HepG2 (cell line): ENCODE measurements around the gene RTP5. TPM values are rescaled to one million over a fixed set of nuclear protein-coding genes. Genes with fewer than 3 reads are reported as not detected.

Experiments
- ATAC-seq: fragments of 200-7000 bp; cut with Tn5 transposase; 3 replicates; pipeline ENCODE4 v1.9.1; 2020; ENCODE audit warnings: mild to moderate bottlenecking, moderate library complexity
- BruUV-seq: library from RNA; stranded (reverse); fragments of 400-500 nt; replicated peaks from 2 replicates; lab custom pipeline; 2021; lab: Mats Ljungman, UMichigan
- CTCF ChIA-PET: fragments of 300-600 bp; formaldehyde crosslinking; extraction: SDS; loops from one replicate; lab custom pipeline; 2021; ENCODE audit warnings: low total read pairs, inconsistent platforms, low intra/inter-chr PET ratio; lab: Yijun Ruan, JAX
- POLR2A ChIA-PET: fragments of 350-600 bp; sonication (Branson Sonifier 250); formaldehyde crosslinking; loops from one replicate; lab custom pipeline; 2020; ENCODE audit warnings: antibody characterized with exemption, inconsistent platforms; lab: Yijun Ruan, JAX
- DNase-seq: peaks from one replicate; pipeline ENCODE4 v3.0.0-alpha.2; 2015; ENCODE audit warnings: low spot score
- FAIRE-seq: peaks from 3 replicates; lab custom pipeline; 2011; peaks lifted over from hg19 to GRCh38; lab: Jason Lieb, UNC
- H2AFZ ChIP-seq: one replicate; pipeline ENCODE4 v1.6.1; 2011; ENCODE audit warnings: low read length, inconsistent platforms
- H3K27ac ChIP-seq: fragments of 300-600 bp; 3 replicates; pipeline ENCODE4 v1.8.0; 2011; ENCODE audit warnings: mixed run types, mild to moderate bottlenecking, mixed read lengths, low read length, inconsistent platforms; ENCODE audit not compliant: insufficient read depth; ENCODE audit errors: extremely low read length
- H3K27me3 ChIP-seq, 2 experiments: fragments of 200-600 bp in 1 of 2; 2 replicates in 1 of 2; 3 replicates in 1 of 2; pipeline versions ENCODE4 v1.6.0 to v1.8.0; 2011; ENCODE audit warnings: low read length in 2 of 2, mild to moderate bottlenecking in 2 of 2, moderate library complexity in 2 of 2, inconsistent platforms in 1 of 2; ENCODE audit not compliant: insufficient read depth in 2 of 2, control insufficient read depth in 1 of 2
- H3K36me3 ChIP-seq, 2 experiments: fragments of 200-600 bp in 1 of 2; replicated peaks in 1 of 2; 2 replicates in 1 of 2; 3 replicates in 1 of 2; pipeline versions ENCODE4 v1.5.1 to v1.8.0; 2011; ENCODE audit warnings: low read length in 2 of 2, inconsistent platforms in 1 of 2; ENCODE audit not compliant: insufficient read depth in 2 of 2, control insufficient read depth in 1 of 2
- H3K4me1 ChIP-seq: 2 replicates; pipeline ENCODE4 v1.5.1; 2012; ENCODE audit warnings: low read length, inconsistent platforms; ENCODE audit not compliant: insufficient read depth
- H3K4me2 ChIP-seq: 2 replicates; pipeline ENCODE4 v1.6.0; 2011; ENCODE audit warnings: low read depth, low read length, inconsistent platforms
- H3K4me3 ChIP-seq, 3 experiments: fragments of 200-600 bp in 1 of 3; sonication (generic), shearing (Covaris generic) in 1 of 3; replicated peaks in 1 of 3; 2 replicates each; pipeline ENCODE4 v1.5.1; 2011 to 2016; ENCODE audit warnings: low read length in 3 of 3, inconsistent platforms in 2 of 3, low read depth in 2 of 3, mild to moderate bottlenecking in 2 of 3, control low read depth in 1 of 3, mixed read lengths in 1 of 3; ENCODE audit not compliant: insufficient read depth in 1 of 3
- H3K79me2 ChIP-seq: one replicate; pipeline ENCODE4 v1.6.1; 2011; ENCODE audit warnings: low read length, inconsistent platforms; ENCODE audit not compliant: insufficient read depth
- H3K9ac ChIP-seq: 2 replicates; pipeline ENCODE4 v1.6.0; 2011; ENCODE audit warnings: mild to moderate bottlenecking, low read depth, low read length, inconsistent platforms; ENCODE audit not compliant: insufficient read depth
- H3K9me3 ChIP-seq: 2 replicates; pipeline ENCODE4 v1.5.1; 2012; ENCODE audit warnings: mild to moderate bottlenecking, low read length
- H4K20me1 ChIP-seq: 2 replicates; pipeline ENCODE4 v1.6.0; 2011; ENCODE audit warnings: inconsistent platforms, mild to moderate bottlenecking, low read length, moderate library complexity; ENCODE audit not compliant: insufficient read depth
- ARNT ChIP-seq: fragments of 450-650 bp; IDR thresholded peaks from 2 replicates; pipeline ENCODE4 v1.6.1; 2017
- CREB3 ChIP-seq: sonication (generic); formaldehyde crosslinking; IDR thresholded peaks from 2 replicates; pipeline ENCODE4 v1.5.0; 2020; ENCODE audit warnings: missing genetic modification reagents
- DRAP1 ChIP-seq: IDR thresholded peaks from 2 replicates; pipeline ENCODE4 v1.6.1; 2016; ENCODE audit warnings: missing genetic modification reagents, missing compliant biosample characterization
- GATAD2A ChIP-seq: IDR thresholded peaks from 2 replicates; pipeline ENCODE4 v1.6.1; 2016
- HIC2 ChIP-seq: sonication (generic); formaldehyde crosslinking; IDR thresholded peaks from 2 replicates; pipeline ENCODE4 v1.9.0; 2022; ENCODE audit warnings: low read depth, missing genetic modification reagents
- KLF16 ChIP-seq, 2 experiments: sonication (generic) in 1 of 2; formaldehyde crosslinking in 1 of 2; IDR thresholded peaks; 2 replicates each; pipeline versions ENCODE4 v1.6.1 to v1.8.0; 2016 to 2023; ENCODE audit warnings: missing genetic modification reagents in 2 of 2, missing compliant biosample characterization in 1 of 2
- ZFP36L1 ChIP-seq: sonication (generic); formaldehyde crosslinking; IDR thresholded peaks from 2 replicates; pipeline ENCODE4 v1.8.0; 2022; ENCODE audit warnings: mild to moderate bottlenecking, missing genetic modification reagents, moderate library complexity
- ZNF777 ChIP-seq: sonication (generic); formaldehyde crosslinking; IDR thresholded peaks from 2 replicates; pipeline ENCODE4 v1.4.0; 2020; ENCODE audit warnings: missing genetic modification reagents
- WGBS: methylation state at CpG from one replicate; pipeline ENCODE4 v1.1.6; 2017; ENCODE audit warnings: low lambda C conversion rate; 5-methylcytosine and 5-hydroxymethylcytosine counted together
- in situ Hi-C: cut with HindIII; loops from 2 replicates; pipeline ENCODE4 v1.10.0; 2017; ENCODE audit warnings: low pct_unique_long_range_greater_than_20kb; ENCODE audit not compliant: extremely low pct_ligation_motif_present
- intact Hi-C: fragments of 100-400 bp; cut with micrococcal nuclease; formaldehyde crosslinking; loops from one replicate; pipeline ENCODE4 v1.10.0; 2022; ENCODE audit not compliant: unreplicated experiment
- polyA plus RNA-seq, 8 experiments: library from polyadenylated mRNA; depleted of rRNA in 3 of 8; stranded (reverse) in 7 of 8; unstranded in 1 of 8; fragments of >200 nt; fragmentation: Illumina TruSeq in 4 of 8; extraction: Trizol in 4 of 8; gene quantifications; 2 replicates each; pipeline versions ENCODE4 v1.2.1 to v1.2.3, GENCODE V29; 2011 to 2016; ENCODE audit warnings: low read depth in 4 of 8, missing spikeins in 1 of 8, mixed read lengths in 1 of 8; ENCODE audit not compliant: insufficient read depth in 1 of 8
- total RNA-seq, 5 experiments: library from RNA; depleted of rRNA; stranded (reverse); fragments of >200 nt; fragmentation: Illumina TruSeq; extraction: Trizol; gene quantifications; 2 replicates each; pipeline ENCODE4 v1.2.3, GENCODE V29; 2016; ENCODE audit warnings: low read depth in 1 of 5

RTP5 gene
- total and polyA plus RNA-seq, 2 of the 13 experiments (the other 11 are each of a cell fraction or from before 2014, with no cell fraction given): not detected

GRCh38 chr2:241885291-241885945 lies 15.9 kb downstream of the RTP5 start:
- H3K36me3 ChIP-seq: no peaks in the 10 kb centered on the region
- CTCF ChIA-PET: no interaction called here
- H3K4me2 ChIP-seq: no peak overlapping the region
- peaks cover 17% of the 10 kb centered on the region for H3K4me1 ChIP-seq
- DNase-seq (no peak), FAIRE-seq (no peak), ATAC-seq (peak; percentile 4; the same call in 1 of the 3 replicates)
- BruUV-seq: no TSS peak
- no peaks in the 10 kb centered on the region for H3K79me2 ChIP-seq
- 24% methylated on average over 7 of the region's 16 CpGs for WGBS
- peaks cover 10 to 49% of the 10 kb centered on the region in 2 experiments for H3K27me3 ChIP-seq
- no peaks in the 10 kb centered on the region for H4K20me1 ChIP-seq
- H3K27ac ChIP-seq: no peak overlapping the region
- POLR2A ChIA-PET: no interaction called here
- no peak overlapping the region for H3K9ac ChIP-seq
- no peak overlapping the region for H2AFZ ChIP-seq
- TF ChIP-seq CREB3 (no peak), ZFP36L1 (CRISPR knock-in tag) (no peak), ZNF777 (no peak), ARNT (no peak), DRAP1 (CRISPR knock-in tag) (no peak), GATAD2A (CRISPR knock-in tag) (no peak), KLF16 (CRISPR knock-in tag; IDR thresholded peaks at IDR 0.05) (no peak), HIC2 (no peak)
- intact Hi-C loops: no loop called here
- H3K4me3 ChIP-seq: no peak overlapping the region
- no peaks in the 10 kb centered on the region for H3K9me3 ChIP-seq
- in situ Hi-C loops: no loop called here
